HepG2 (cell line): ENCODE measurements around the gene FGFR4. TPM values are rescaled to one million over a fixed set of nuclear protein-coding genes. Genes with fewer than 3 reads are reported as not detected.
A peak's percentile ranks its signal among the peaks of the same experiment; 100 is the strongest.

Source experiments
- ERF ChIP-seq: IDR thresholded peaks from 2 replicates; pipeline ENCODE4 v1.6.1; 2018; ENCODE audit warnings: missing biosample characterization, missing genetic modification reagents
- HNRNPL ChIP-seq: fragments of 200-400 bp; formaldehyde crosslinking; IDR thresholded peaks from 2 replicates; pipeline ENCODE4 v1.6.1; 2017; ENCODE audit warnings: mild to moderate bottlenecking, low read depth, low read length
- IRF2 ChIP-seq: IDR thresholded peaks from 2 replicates; pipeline ENCODE4 v1.6.1; 2018; ENCODE audit warnings: missing genetic modification reagents, missing compliant biosample characterization
- NPAS2 ChIP-seq: sonication (generic); formaldehyde crosslinking; IDR thresholded peaks from 2 replicates; pipeline ENCODE4 v1.8.0; 2022; ENCODE audit warnings: mild to moderate bottlenecking, missing genetic modification reagents, borderline replicate concordance
- POLR2AphosphoS2 ChIP-seq: IDR thresholded peaks from 2 replicates; pipeline ENCODE4 v1.6.1; 2011; ENCODE audit warnings: low read depth, low read length, improper control_type of control experiment
- RBFOX2 ChIP-seq: fragments of 200-400 bp; formaldehyde crosslinking; IDR thresholded peaks from 2 replicates; pipeline ENCODE4 v1.6.1; 2017; ENCODE audit warnings: low read depth, mild to moderate bottlenecking, low read length
- SALL1 ChIP-seq: sonication (generic); formaldehyde crosslinking; IDR thresholded peaks from 2 replicates; pipeline ENCODE4 v1.8.0; 2022; ENCODE audit warnings: mild to moderate bottlenecking, missing genetic modification reagents
- SMC3 ChIP-seq: IDR thresholded peaks from 2 replicates; pipeline ENCODE4 v1.6.1; 2011; ENCODE audit warnings: low read length, improper control_type of control experiment
- TCF7 ChIP-seq: sonication (generic); IDR thresholded peaks from 2 replicates; pipeline ENCODE4 v1.6.1; 2016; ENCODE audit warnings: antibody characterized with exemption, low read depth
- ZHX1 ChIP-seq: sonication (generic); formaldehyde crosslinking; IDR thresholded peaks from 2 replicates; pipeline ENCODE4 v1.8.1; 2022; ENCODE audit warnings: low read depth, mild to moderate bottlenecking, missing genetic modification reagents
- ZNF274 ChIP-seq: sonication (generic); formaldehyde crosslinking; IDR thresholded peaks from 2 replicates; pipeline ENCODE4 v1.5.1; 2020; ENCODE audit warnings: mild to moderate bottlenecking, missing genetic modification reagents
- ZNF329 ChIP-seq: sonication (generic); formaldehyde crosslinking; IDR thresholded peaks from 2 replicates; pipeline ENCODE4 v1.9.0; 2021; ENCODE audit warnings: low read depth, mild to moderate bottlenecking, missing genetic modification reagents
- ZNF446 ChIP-seq: sonication (generic); formaldehyde crosslinking; IDR thresholded peaks from 2 replicates; pipeline ENCODE4 v1.5.0; 2020; ENCODE audit warnings: mild to moderate bottlenecking, missing genetic modification reagents
- ZNF687 ChIP-seq: sonication (generic); formaldehyde crosslinking; IDR thresholded peaks from 2 replicates; pipeline ENCODE4 v1.5.1; 2020; ENCODE audit warnings: mild to moderate bottlenecking, missing genetic modification reagents, moderate library complexity
- ZNF766 ChIP-seq: sonication (generic); formaldehyde crosslinking; IDR thresholded peaks from 2 replicates; pipeline ENCODE4 v1.5.0; 2020; ENCODE audit warnings: missing genetic modification reagents, borderline replicate concordance
- ZNF782 ChIP-seq: sonication (generic); formaldehyde crosslinking; IDR thresholded peaks from 2 replicates; pipeline ENCODE4 v1.4.0; 2020; ENCODE audit warnings: missing genetic modification reagents, mild to moderate bottlenecking, borderline replicate concordance
- polyA plus RNA-seq, 8 experiments: library from polyadenylated mRNA; depleted of rRNA in 3 of 8; stranded (reverse) in 7 of 8; unstranded in 1 of 8; fragments of >200 nt; fragmentation: Illumina TruSeq in 4 of 8; extraction: Trizol in 4 of 8; gene quantifications; 2 replicates each; pipeline versions ENCODE4 v1.2.1 to v1.2.3, GENCODE V29; 2011 to 2016; ENCODE audit warnings: low read depth in 4 of 8, missing spikeins in 1 of 8, mixed read lengths in 1 of 8; ENCODE audit not compliant: insufficient read depth in 1 of 8
- total RNA-seq, 5 experiments: library from RNA; depleted of rRNA; stranded (reverse); fragments of >200 nt; fragmentation: Illumina TruSeq; extraction: Trizol; gene quantifications; 2 replicates each; pipeline ENCODE4 v1.2.3, GENCODE V29; 2016; ENCODE audit warnings: low read depth in 1 of 5
- TF ChIP-seq, protein P1 (sequence below): sonication (generic); formaldehyde crosslinking; IDR thresholded peaks from 2 replicates; pipeline ENCODE4 v1.4.0; 2020; ENCODE audit warnings: missing genetic modification reagents, borderline replicate concordance
- TF ChIP-seq, protein P2 (sequence below): sonication (generic); formaldehyde crosslinking; IDR thresholded peaks from 2 replicates; pipeline ENCODE4 v1.5.0; 2020; ENCODE audit warnings: mild to moderate bottlenecking, missing genetic modification reagents

FGFR4 gene
- total and polyA plus RNA-seq, 2 of the 13 experiments (the other 11 are each of a cell fraction or from before 2014, with no cell fraction given) = 129 to 219 TPM

DNA sequence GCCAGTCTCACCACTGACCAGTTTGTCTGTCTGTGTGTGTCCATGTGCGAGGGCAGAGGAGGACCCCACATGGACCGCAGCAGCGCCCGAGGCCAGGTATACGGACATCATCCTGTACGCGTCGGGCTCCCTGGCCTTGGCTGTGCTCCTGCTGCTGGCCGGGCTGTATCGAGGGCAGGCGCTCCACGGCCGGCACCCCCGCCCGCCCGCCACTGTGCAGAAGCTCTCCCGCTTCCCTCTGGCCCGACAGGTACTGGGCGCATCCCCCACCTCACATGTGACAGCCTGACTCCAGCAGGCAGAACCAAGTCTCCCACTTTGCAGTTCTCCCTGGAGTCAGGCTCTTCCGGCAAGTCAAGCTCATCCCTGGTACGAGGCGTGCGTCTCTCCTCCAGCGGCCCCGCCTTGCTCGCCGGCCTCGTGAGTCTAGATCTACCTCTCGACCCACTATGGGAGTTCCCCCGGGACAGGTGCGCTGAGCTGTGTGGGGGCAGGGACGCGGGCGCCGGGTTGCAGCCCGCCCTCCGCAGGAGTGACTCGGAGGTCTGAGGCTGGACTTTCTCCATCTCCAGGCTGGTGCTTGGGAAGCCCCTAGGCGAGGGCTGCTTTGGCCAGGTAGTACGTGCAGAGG lies 6.5 kb downstream of the FGFR4 start (continued):
- TF ChIP-seq, protein P1, sequence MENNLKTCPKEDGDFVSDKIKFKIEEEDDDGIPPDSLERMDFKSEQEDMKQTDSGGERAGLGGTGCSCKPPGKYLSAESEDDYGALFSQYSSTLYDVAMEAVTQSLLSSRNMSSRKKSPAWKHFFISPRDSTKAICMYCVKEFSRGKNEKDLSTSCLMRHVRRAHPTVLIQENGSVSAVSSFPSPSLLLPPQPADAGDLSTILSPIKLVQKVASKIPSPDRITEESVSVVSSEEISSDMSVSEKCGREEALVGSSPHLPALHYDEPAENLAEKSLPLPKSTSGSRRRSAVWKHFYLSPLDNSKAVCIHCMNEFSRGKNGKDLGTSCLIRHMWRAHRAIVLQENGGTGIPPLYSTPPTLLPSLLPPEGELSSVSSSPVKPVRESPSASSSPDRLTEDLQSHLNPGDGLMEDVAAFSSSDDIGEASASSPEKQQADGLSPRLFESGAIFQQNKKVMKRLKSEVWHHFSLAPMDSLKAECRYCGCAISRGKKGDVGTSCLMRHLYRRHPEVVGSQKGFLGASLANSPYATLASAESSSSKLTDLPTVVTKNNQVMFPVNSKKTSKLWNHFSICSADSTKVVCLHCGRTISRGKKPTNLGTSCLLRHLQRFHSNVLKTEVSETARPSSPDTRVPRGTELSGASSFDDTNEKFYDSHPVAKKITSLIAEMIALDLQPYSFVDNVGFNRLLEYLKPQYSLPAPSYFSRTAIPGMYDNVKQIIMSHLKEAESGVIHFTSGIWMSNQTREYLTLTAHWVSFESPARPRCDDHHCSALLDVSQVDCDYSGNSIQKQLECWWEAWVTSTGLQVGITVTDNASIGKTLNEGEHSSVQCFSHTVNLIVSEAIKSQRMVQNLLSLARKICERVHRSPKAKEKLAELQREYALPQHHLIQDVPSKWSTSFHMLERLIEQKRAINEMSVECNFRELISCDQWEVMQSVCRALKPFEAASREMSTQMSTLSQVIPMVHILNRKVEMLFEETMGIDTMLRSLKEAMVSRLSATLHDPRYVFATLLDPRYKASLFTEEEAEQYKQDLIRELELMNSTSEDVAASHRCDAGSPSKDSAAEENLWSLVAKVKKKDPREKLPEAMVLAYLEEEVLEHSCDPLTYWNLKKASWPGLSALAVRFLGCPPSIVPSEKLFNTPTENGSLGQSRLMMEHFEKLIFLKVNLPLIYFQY (CRISPR knock-in tag) = no peak
- TF ChIP-seq HNRNPL (no peak), ERF (no peak), ZNF687 (CRISPR knock-in tag) (peak; percentile 10; the same call in 1 of the 2 replicates), ZNF446 (no peak), NPAS2 (CRISPR knock-in tag) (no peak), SALL1 (CRISPR knock-in tag) (no peak), ZNF782 (CRISPR knock-in tag) (no peak), ZNF274 (no peak), POLR2AphosphoS2 (0 out of 2 replicates have a peak, but pooled peaks have one; percentile 30), ZNF329 (CRISPR knock-in tag) (no peak), ZHX1 (CRISPR knock-in tag) (no peak), ZNF766 (CRISPR knock-in tag) (no peak), IRF2 (CRISPR knock-in tag) (no peak), TCF7 (no peak), RBFOX2 (peak; percentile 74), SMC3 (no peak)
- TF ChIP-seq, protein P2, sequence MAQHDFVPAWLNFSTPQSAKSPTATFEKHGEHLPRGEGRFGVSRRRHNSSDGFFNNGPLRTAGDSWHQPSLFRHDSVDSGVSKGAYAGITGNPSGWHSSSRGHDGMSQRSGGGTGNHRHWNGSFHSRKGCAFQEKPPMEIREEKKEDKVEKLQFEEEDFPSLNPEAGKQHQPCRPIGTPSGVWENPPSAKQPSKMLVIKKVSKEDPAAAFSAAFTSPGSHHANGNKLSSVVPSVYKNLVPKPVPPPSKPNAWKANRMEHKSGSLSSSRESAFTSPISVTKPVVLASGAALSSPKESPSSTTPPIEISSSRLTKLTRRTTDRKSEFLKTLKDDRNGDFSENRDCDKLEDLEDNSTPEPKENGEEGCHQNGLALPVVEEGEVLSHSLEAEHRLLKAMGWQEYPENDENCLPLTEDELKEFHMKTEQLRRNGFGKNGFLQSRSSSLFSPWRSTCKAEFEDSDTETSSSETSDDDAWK (CRISPR knock-in tag) = no peak
